B cell (primary cell): ENCODE measurements around the gene DTNBP1. TPM values are rescaled to one million over a fixed set of nuclear protein-coding genes. Genes with fewer than 3 reads are reported as not detected.

Experiments used
- ATAC-seq: fragments of 200-7000 bp; cut with Tn5 transposase; one replicate; pipeline ENCODE4 v1.10.0; 2021; ENCODE audit warnings: low read depth, mild to moderate bottlenecking, moderate number of reproducible peaks, moderate library complexity
- CTCF ChIA-PET: fragments of 350-600 bp; sonication (Branson Sonifier 250); formaldehyde crosslinking; loops from one replicate; lab custom pipeline; 2021; ENCODE audit warnings: antibody characterized with exemption, inconsistent platforms; lab: Charles Lee
- POLR2A ChIA-PET: fragments of 350-600 bp; sonication (Branson Sonifier 250); formaldehyde crosslinking; loops from one replicate; lab custom pipeline; 2021; ENCODE audit warnings: antibody characterized with exemption; lab: Charles Lee
- DNase-seq: peaks from one replicate; pipeline ENCODE4 v3.0.0; 2013
- H2AFZ ChIP-seq: 2 replicates; pipeline ENCODE4 v1.6.1; 2012; ENCODE audit warnings: mild to moderate bottlenecking, low read depth, low read length; ENCODE audit not compliant: insufficient read depth, poor library complexity, severe bottlenecking
- H3K27ac ChIP-seq, 2 donors: 1 replicate in 1 of 2; 2 replicates in 1 of 2; pipeline ENCODE4 v1.5.1; 2012 to 2013; ENCODE audit warnings: low read length in 2 of 2, mild to moderate bottlenecking in 2 of 2, moderate library complexity in 1 of 2
- H3K27me3 ChIP-seq, 4 experiments: fragments of 200-600 bp in 1 of 4; sonication (generic) in 1 of 4; replicated peaks in 1 of 4; 1 replicate in 2 of 4; 2 replicates in 2 of 4; pipeline versions ENCODE4 v1.6.1 to v1.7.0; 2013 to 2016; ENCODE audit warnings: low read length in 3 of 4, mild to moderate bottlenecking in 2 of 4, mixed read lengths in 1 of 4, moderate library complexity in 1 of 4; ENCODE audit not compliant: insufficient read depth in 4 of 4, control insufficient read depth in 3 of 4; ENCODE audit errors: control extremely low read depth in 1 of 4
- H3K36me3 ChIP-seq, 2 experiments: replicated peaks in 1 of 2; 1 replicate in 1 of 2; 2 replicates in 1 of 2; pipeline versions ENCODE4 v1.6.1 to v1.7.1; 2013; ENCODE audit warnings: low read length in 1 of 2; ENCODE audit not compliant: insufficient read depth in 2 of 2, control insufficient read depth in 1 of 2; ENCODE audit errors: control extremely low read depth in 1 of 2, extremely low read depth in 1 of 2
- H3K4me1 ChIP-seq, 2 donors: fragments of 200-600 bp in 1 of 2; sonication (generic) in 1 of 2; 1 replicate in 1 of 2; 2 replicates in 1 of 2; pipeline versions ENCODE4 v1.5.1 to v1.6.1; 2013 to 2017; ENCODE audit warnings: low read length in 2 of 2; ENCODE audit not compliant: control insufficient read depth in 2 of 2, insufficient read depth in 2 of 2
- H3K4me2 ChIP-seq: replicated peaks from 2 replicates; pipeline ENCODE3; 2012; ENCODE audit warnings: mild to moderate bottlenecking, low read depth, low read length; ENCODE audit not compliant: poor library complexity, severe bottlenecking
- H3K4me3 ChIP-seq, 5 experiments: fragments of 200-600 bp in 1 of 5; sonication (generic) in 1 of 5; 1 replicate in 3 of 5; 2 replicates in 2 of 5; pipeline versions ENCODE4 v1.5.1 to v1.7.0; 2011 to 2016; ENCODE audit warnings: low read length in 4 of 5, mild to moderate bottlenecking in 4 of 5, low read depth in 2 of 5, control low read depth in 1 of 5, moderate library complexity in 1 of 5; ENCODE audit not compliant: insufficient read depth in 1 of 5; ENCODE audit errors: control extremely low read depth in 1 of 5, extremely low read depth in 1 of 5
- H3K79me2 ChIP-seq: fragments of 200-600 bp; sonication (generic); one replicate; pipeline ENCODE4 v1.6.0; 2016; ENCODE audit warnings: low read length; ENCODE audit not compliant: control insufficient read depth, insufficient read depth
- H3K9ac ChIP-seq: fragments of 200-600 bp; sonication (generic); 2 replicates; pipeline ENCODE4 v1.6.1; 2017; ENCODE audit warnings: mild to moderate bottlenecking, low read length, moderate library complexity
- H3K9me3 ChIP-seq, 3 donors: one replicate each; pipeline versions ENCODE4 v1.6.1 to v1.7.1; 2013; ENCODE audit warnings: low read length in 2 of 3; ENCODE audit not compliant: control insufficient read depth in 2 of 3, insufficient read depth in 1 of 3; ENCODE audit errors: control extremely low read depth in 1 of 3
- H4K20me1 ChIP-seq: 2 replicates; pipeline ENCODE4 v1.6.0; 2012; ENCODE audit warnings: mild to moderate bottlenecking, low read length; ENCODE audit not compliant: insufficient read depth, control insufficient read depth, poor library complexity, severe bottlenecking
- H3K27ac Mint-ChIP-seq: one replicate; pipeline ENCODE4 v1.8.0; 2021; ENCODE audit warnings: mixed read lengths
- H3K27me3 Mint-ChIP-seq: one replicate; pipeline ENCODE4 v1.8.0; 2021; ENCODE audit warnings: mixed read lengths
- H3K4me1 Mint-ChIP-seq: one replicate; pipeline ENCODE4 v1.8.0; 2021; ENCODE audit warnings: mixed read lengths
- H3K4me3 Mint-ChIP-seq: one replicate; pipeline ENCODE4 v1.8.0; 2021; ENCODE audit warnings: mixed read lengths
- H3K9me3 Mint-ChIP-seq: one replicate; pipeline ENCODE4 v1.8.0; 2022; ENCODE audit warnings: mixed read lengths; ENCODE audit not compliant: insufficient read depth
- EZH2 ChIP-seq: IDR thresholded peaks from 2 replicates; pipeline ENCODE4 v1.6.1; 2012; ENCODE audit warnings: borderline replicate concordance, low read depth, mild to moderate bottlenecking, moderate library complexity, low read length; ENCODE audit not compliant: insufficient read depth, poor library complexity, severe bottlenecking
- WGBS: methylation state at CpG from one replicate; pipeline ENCODE4 v1.1.5; 2013; ENCODE audit warnings: missing lambda C conversion rate; ENCODE audit not compliant: insufficient coverage; 5-methylcytosine and 5-hydroxymethylcytosine counted together
- intact Hi-C: fragments of 100-400 bp; cut with micrococcal nuclease; formaldehyde crosslinking; loops from one replicate; pipeline ENCODE4 v1.10.0; 2022
- polyA plus RNA-seq: library from polyadenylated mRNA; depleted of rRNA; stranded (reverse); fragments of >200 nt; gene quantifications from 2 replicates; pipeline ENCODE4 v1.2.3, GENCODE V29; 2012
- total RNA-seq, 2 donors: library from RNA; stranded (reverse); fragments of 120-200 nt in 1 of 2; gene quantifications; 1 replicate in 1 of 2; 2 replicates in 1 of 2; pipeline versions ENCODE4 v1.2.3 to v1.2.4, GENCODE V29; 2013 to 2022
- TF ChIP-seq, protein P1 (sequence below): fragments of 200-600 bp; IDR thresholded peaks from one replicate; pipeline ENCODE4 v1.8.0; 2022; ENCODE audit warnings: antibody characterized with exemption, mild to moderate bottlenecking

Gene DTNBP1
- total and polyA plus RNA-seq, 2 donors (not counting 1 experiment from before 2014, with no cell fraction given) = 31.4 to 73.0 TPM

GRCh38 chr6:15588971-15589634 is 73.7 kb downstream of the DTNBP1 start:
- H3K36me3 ChIP-seq = peaks cover 0 to 3% of the 10 kb centered on the region in 2 experiments
- ChIA-PET POLR2A (no interaction called here), CTCF (no interaction called here)
- H3K27ac ChIP-seq = no peak overlapping the region
- WGBS = 70% methylated on average over 3 of the region's 3 CpGs
- ATAC-seq (no peak), DNase-seq (no peak)
- H3K9ac ChIP-seq = no peak overlapping the region
- H3K4me2 ChIP-seq = no peak overlapping the region
- H3K27me3 ChIP-seq = no peaks in the 10 kb centered on the region
- no peaks in the 10 kb centered on the region for H3K9me3 ChIP-seq
- Mint-ChIP-seq H3K27me3 (no peaks in the 10 kb centered on the region), H3K27ac (peak overlapping the region; percentile 11), H3K4me3 (no peak overlapping the region), H3K9me3 (no peaks in the 10 kb centered on the region), H3K4me1 (peaks cover 27% of the 10 kb centered on the region)
- no peak overlapping the region for H2AFZ ChIP-seq
- H3K4me3 ChIP-seq = no peak overlapping the region
- TF ChIP-seq, protein P1, sequence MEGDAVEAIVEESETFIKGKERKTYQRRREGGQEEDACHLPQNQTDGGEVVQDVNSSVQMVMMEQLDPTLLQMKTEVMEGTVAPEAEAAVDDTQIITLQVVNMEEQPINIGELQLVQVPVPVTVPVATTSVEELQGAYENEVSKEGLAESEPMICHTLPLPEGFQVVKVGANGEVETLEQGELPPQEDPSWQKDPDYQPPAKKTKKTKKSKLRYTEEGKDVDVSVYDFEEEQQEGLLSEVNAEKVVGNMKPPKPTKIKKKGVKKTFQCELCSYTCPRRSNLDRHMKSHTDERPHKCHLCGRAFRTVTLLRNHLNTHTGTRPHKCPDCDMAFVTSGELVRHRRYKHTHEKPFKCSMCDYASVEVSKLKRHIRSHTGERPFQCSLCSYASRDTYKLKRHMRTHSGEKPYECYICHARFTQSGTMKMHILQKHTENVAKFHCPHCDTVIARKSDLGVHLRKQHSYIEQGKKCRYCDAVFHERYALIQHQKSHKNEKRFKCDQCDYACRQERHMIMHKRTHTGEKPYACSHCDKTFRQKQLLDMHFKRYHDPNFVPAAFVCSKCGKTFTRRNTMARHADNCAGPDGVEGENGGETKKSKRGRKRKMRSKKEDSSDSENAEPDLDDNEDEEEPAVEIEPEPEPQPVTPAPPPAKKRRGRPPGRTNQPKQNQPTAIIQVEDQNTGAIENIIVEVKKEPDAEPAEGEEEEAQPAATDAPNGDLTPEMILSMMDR = no peak
- no peak for TF ChIP-seq EZH2
- H4K20me1 ChIP-seq = peaks cover 14% of the 10 kb centered on the region
- H3K79me2 ChIP-seq = peaks cover 40% of the 10 kb centered on the region
- no peaks in the 10 kb centered on the region for H3K4me1 ChIP-seq
- intact Hi-C loops = no loop called here

DNA sequence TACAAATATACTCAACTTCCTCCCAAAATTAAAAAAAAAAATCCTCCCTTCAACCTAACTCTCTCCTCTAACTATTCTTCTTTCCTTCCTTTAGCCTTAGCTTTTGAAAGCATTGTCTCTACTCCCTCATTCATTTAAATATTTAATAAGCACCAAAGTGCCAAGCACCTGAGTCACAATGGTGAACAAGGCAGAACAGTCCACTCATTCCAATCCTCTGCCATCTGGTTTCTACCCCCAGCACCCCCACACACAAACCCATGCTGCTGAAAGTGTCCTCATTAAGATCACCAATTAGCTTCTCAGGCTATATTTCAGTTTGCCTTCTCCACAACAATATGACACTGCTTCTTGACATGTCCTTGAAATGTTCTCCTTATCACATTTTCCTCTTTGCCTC is 76.3 kb downstream of the DTNBP1 start:
- H3K4me2 ChIP-seq = no peak overlapping the region
- H3K9me3 Mint-ChIP-seq = no peaks in the 10 kb centered on the region
- H3K27ac ChIP-seq = peak overlapping the region in 1 of 2 donors; percentile 32
- no peaks in the 10 kb centered on the region for H3K9me3 ChIP-seq
- no peaks in the 10 kb centered on the region for H3K27me3 Mint-ChIP-seq
- CTCF ChIA-PET = interaction anchor here (1.0 to 1.4 kb wide), 3 partner anchors 10 to 619 kb away, joined by 3 to 7 read pairs (median 4); no protein-coding TSS in a partner anchor
- DNase-seq (no peak), ATAC-seq (no peak)
- no peak overlapping the region for H3K4me3 ChIP-seq
- H3K4me1 Mint-ChIP-seq = peaks cover 21% of the 10 kb centered on the region
- peaks cover 22% of the 10 kb centered on the region for H4K20me1 ChIP-seq
- TF ChIP-seq EZH2 = no peak
- TF ChIP-seq, protein P1 = no peak
- intact Hi-C loops = no loop called here
- H3K4me1 ChIP-seq = no peaks in the 10 kb centered on the region
- no peaks in the 10 kb centered on the region for H3K27me3 ChIP-seq
- no peak overlapping the region for H3K9ac ChIP-seq
- no peak overlapping the region for H3K27ac Mint-ChIP-seq
- H2AFZ ChIP-seq = no peak overlapping the region
- POLR2A ChIA-PET = no interaction called here
- no peak overlapping the region for H3K4me3 Mint-ChIP-seq
- peaks cover 50% of the 10 kb centered on the region for H3K79me2 ChIP-seq
- peaks cover 0 to 3% of the 10 kb centered on the region in 2 experiments for H3K36me3 ChIP-seq
